ENCODE data around the gene RPP38.

DNA sequence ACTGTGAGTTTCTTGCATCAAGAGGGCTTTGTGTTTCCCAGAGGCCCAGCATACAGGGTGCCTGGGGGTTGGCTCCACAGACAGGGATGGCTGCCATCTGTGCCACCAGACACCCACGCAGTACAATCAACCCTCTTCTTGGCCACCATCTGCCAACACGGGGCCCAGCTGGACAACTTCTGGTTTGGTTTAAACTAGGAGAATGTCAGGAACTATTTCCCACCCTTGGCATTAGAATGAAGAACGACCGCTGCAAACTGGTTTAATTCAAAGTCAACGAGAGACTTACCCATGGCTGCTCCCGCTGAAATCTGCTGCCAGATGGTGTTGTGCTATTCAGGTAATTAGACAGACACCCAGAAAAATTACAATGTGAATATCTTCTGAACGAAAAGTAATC is 43.5 kb downstream of the RPP38 start:
- TF ChIP-seq, protein P1, sequence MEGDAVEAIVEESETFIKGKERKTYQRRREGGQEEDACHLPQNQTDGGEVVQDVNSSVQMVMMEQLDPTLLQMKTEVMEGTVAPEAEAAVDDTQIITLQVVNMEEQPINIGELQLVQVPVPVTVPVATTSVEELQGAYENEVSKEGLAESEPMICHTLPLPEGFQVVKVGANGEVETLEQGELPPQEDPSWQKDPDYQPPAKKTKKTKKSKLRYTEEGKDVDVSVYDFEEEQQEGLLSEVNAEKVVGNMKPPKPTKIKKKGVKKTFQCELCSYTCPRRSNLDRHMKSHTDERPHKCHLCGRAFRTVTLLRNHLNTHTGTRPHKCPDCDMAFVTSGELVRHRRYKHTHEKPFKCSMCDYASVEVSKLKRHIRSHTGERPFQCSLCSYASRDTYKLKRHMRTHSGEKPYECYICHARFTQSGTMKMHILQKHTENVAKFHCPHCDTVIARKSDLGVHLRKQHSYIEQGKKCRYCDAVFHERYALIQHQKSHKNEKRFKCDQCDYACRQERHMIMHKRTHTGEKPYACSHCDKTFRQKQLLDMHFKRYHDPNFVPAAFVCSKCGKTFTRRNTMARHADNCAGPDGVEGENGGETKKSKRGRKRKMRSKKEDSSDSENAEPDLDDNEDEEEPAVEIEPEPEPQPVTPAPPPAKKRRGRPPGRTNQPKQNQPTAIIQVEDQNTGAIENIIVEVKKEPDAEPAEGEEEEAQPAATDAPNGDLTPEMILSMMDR (conservative IDR thresholded peaks at IDR 0.05; ENCODE audit: low read length) = no peak
- no peak for TF ChIP-seq EZH2phosphoT487 (IDR thresholded peaks at IDR 0.05; ENCODE audit: borderline replicate concordance)
